SK-N-SH (cell line): ENCODE results near the gene CDC25B. TPM values are rescaled to one million over a fixed set of nuclear protein-coding genes. Genes with fewer than 3 reads are reported as not detected.
A peak's percentile ranks its signal among the peaks of the same experiment; 100 is the strongest.

ENCODE experiments used
- CTCF ChIA-PET: fragments of 300-600, 350-600 bp; formaldehyde crosslinking; extraction: SDS; loops from one replicate; lab custom pipeline; 2021; lab: Yijun Ruan, JAX
- POLR2A ChIA-PET: fragments of 350-600 bp; sonication (Branson Sonifier 250); formaldehyde crosslinking; extraction: SDS; loops from one replicate; lab custom pipeline; 2020; ENCODE audit warnings: antibody characterized with exemption, inconsistent platforms; lab: Yijun Ruan, JAX
- DNase-seq: peaks from one replicate; pipeline ENCODE4 v3.0.0; 2012
- H2AFZ ChIP-seq: fragments of 200-600 bp; sonication (generic); 2 replicates; pipeline ENCODE4 v1.8.1; 2016; ENCODE audit warnings: antibody characterized with exemption, mild to moderate bottlenecking, low read depth
- H3F3A ChIP-seq: fragments of 200-600 bp; sonication (generic); replicated peaks from 2 replicates; pipeline ENCODE3; 2016; ENCODE audit warnings: antibody characterized with exemption, mild to moderate bottlenecking; ENCODE audit not compliant: insufficient read depth
- H3K27ac ChIP-seq, 2 experiments: fragments of 200-500 bp in 1 of 2; fragments of 200-600 bp in 1 of 2; sonication (Bioruptor generic) in 1 of 2; sonication (generic), shearing (Covaris generic) in 1 of 2; 2 replicates each; pipeline versions ENCODE4 v1.5.1 to v1.6.1; 2014 to 2016; ENCODE audit warnings: low read depth in 2 of 2, inconsistent platforms in 1 of 2, low read length in 1 of 2, mild to moderate bottlenecking in 1 of 2, mixed read lengths in 1 of 2
- H3K27me3 ChIP-seq: fragments of 200-600 bp; sonication (generic), shearing (Covaris generic); 2 replicates; pipeline ENCODE4 v1.6.1; 2016; ENCODE audit warnings: mixed run types; ENCODE audit not compliant: insufficient read depth
- H3K36me3 ChIP-seq, 2 experiments: fragments of 200-500 bp in 1 of 2; fragments of 200-600 bp in 1 of 2; sonication (Bioruptor generic) in 1 of 2; sonication (generic) in 1 of 2; replicated peaks in 1 of 2; 2 replicates each; pipeline versions ENCODE3 to v1.5.1; 2014 to 2016; ENCODE audit warnings: low read length in 1 of 2, mild to moderate bottlenecking in 1 of 2; ENCODE audit not compliant: insufficient read depth in 2 of 2, control insufficient read depth in 1 of 2
- H3K4me1 ChIP-seq, 2 experiments: fragments of 200-500 bp in 1 of 2; fragments of 200-600 bp in 1 of 2; sonication (Bioruptor generic) in 1 of 2; sonication (generic), shearing (Covaris generic) in 1 of 2; 2 replicates each; pipeline versions ENCODE4 v1.5.1 to v1.6.1; 2014 to 2016; ENCODE audit warnings: low read depth in 1 of 2, low read length in 1 of 2, mixed run types in 1 of 2; ENCODE audit not compliant: insufficient read depth in 2 of 2, control insufficient read depth in 1 of 2
- H3K4me2 ChIP-seq: fragments of 200-600 bp; sonication (generic), shearing (Covaris generic); 2 replicates; pipeline ENCODE4 v1.6.1; 2017; ENCODE audit warnings: mixed run types
- H3K4me3 ChIP-seq, 2 experiments: fragments of 200-500 bp in 1 of 2; fragments of 200-600 bp in 1 of 2; sonication (Bioruptor generic) in 1 of 2; sonication (generic), shearing (Covaris generic) in 1 of 2; 2 replicates each; pipeline versions ENCODE4 v1.5.1 to v1.8.1; 2014 to 2016; ENCODE audit warnings: low read depth in 2 of 2, inconsistent platforms in 1 of 2, low read length in 1 of 2, mild to moderate bottlenecking in 1 of 2, mixed read lengths in 1 of 2, moderate library complexity in 1 of 2
- H3K79me2 ChIP-seq: fragments of 200-600 bp; sonication (generic); 2 replicates; pipeline ENCODE4 v1.8.1; 2017; ENCODE audit warnings: mild to moderate bottlenecking; ENCODE audit not compliant: insufficient read depth
- H3K9ac ChIP-seq: fragments of 200-600 bp; sonication (generic); 2 replicates; pipeline ENCODE4 v1.6.1; 2017; ENCODE audit warnings: mixed run types
- H3K9me2 ChIP-seq: fragments of 200-600 bp; sonication (generic); 2 replicates; pipeline ENCODE4 v1.6.1; 2017; ENCODE audit warnings: mixed run types
- H3K9me3 ChIP-seq: fragments of 200-600 bp; sonication (generic); 2 replicates; pipeline ENCODE4 v1.6.1; 2017; ENCODE audit warnings: mixed run types, mild to moderate bottlenecking, moderate library complexity
- H4K20me1 ChIP-seq: fragments of 200-600 bp; sonication (generic); 2 replicates; pipeline ENCODE4 v1.6.1; 2017; ENCODE audit warnings: mild to moderate bottlenecking, mixed run types; ENCODE audit not compliant: insufficient read depth
- FOXJ3 ChIP-seq: sonication (generic); formaldehyde crosslinking; IDR thresholded peaks from 2 replicates; pipeline ENCODE4 v1.5.1; 2020; ENCODE audit warnings: mild to moderate bottlenecking, missing genetic modification reagents
- FOXM1 ChIP-seq: IDR thresholded peaks from 2 replicates; pipeline ENCODE4 v1.4.0; 2012; ENCODE audit warnings: low read depth, mild to moderate bottlenecking
- GABPA ChIP-seq: IDR thresholded peaks from 2 replicates; pipeline ENCODE4 v1.4.0; 2012; ENCODE audit warnings: low read depth, mild to moderate bottlenecking
- JUND ChIP-seq: IDR thresholded peaks from 2 replicates; pipeline ENCODE4 v1.4.0; 2012
- MEF2A ChIP-seq: IDR thresholded peaks from 2 replicates; pipeline ENCODE4 v1.4.0; 2012; ENCODE audit warnings: low read depth, borderline replicate concordance
- MXI1 ChIP-seq: IDR thresholded peaks from 2 replicates; pipeline ENCODE4 v1.6.1; 2012; ENCODE audit warnings: mild to moderate bottlenecking, low read depth, low read length, improper control_type of control experiment
- NFIC ChIP-seq: IDR thresholded peaks from 2 replicates; pipeline ENCODE4 v1.4.0; 2012; ENCODE audit warnings: borderline replicate concordance
- POLR2AphosphoS5 ChIP-seq: IDR thresholded peaks from 2 replicates; pipeline ENCODE4 v1.6.1; 2012; ENCODE audit warnings: low read depth, low read length
- RAD21 ChIP-seq: IDR thresholded peaks from 2 replicates; pipeline ENCODE4 v1.6.1; 2012; ENCODE audit warnings: mild to moderate bottlenecking, low read length
- RCOR1 ChIP-seq: fragments of 150-350 bp; IDR thresholded peaks from 2 replicates; pipeline ENCODE4 v1.6.1; 2017; ENCODE audit warnings: antibody characterized with exemption, low read length
- SIN3A ChIP-seq: IDR thresholded peaks from 2 replicates; pipeline ENCODE4 v1.6.1; 2012; ENCODE audit warnings: low read depth, mild to moderate bottlenecking, low read length, moderate library complexity, borderline replicate concordance
- SMC3 ChIP-seq: IDR thresholded peaks from 2 replicates; pipeline ENCODE4 v1.6.1; 2012; ENCODE audit warnings: low read depth, low read length, improper control_type of control experiment
- TAF1 ChIP-seq: IDR thresholded peaks from 2 replicates; pipeline ENCODE4 v1.6.1; 2012; ENCODE audit warnings: low read depth, mild to moderate bottlenecking, low read length, moderate library complexity, borderline replicate concordance
- TCF12 ChIP-seq: IDR thresholded peaks from 2 replicates; pipeline ENCODE4 v1.4.0; 2012
- TEAD4 ChIP-seq: IDR thresholded peaks from 2 replicates; pipeline ENCODE4 v1.4.0; 2012; ENCODE audit warnings: mild to moderate bottlenecking, borderline replicate concordance; ENCODE audit not compliant: insufficient read depth
- WGBS: methylation state at CpG from one replicate; pipeline ENCODE4 v1.1.6; 2017; ENCODE audit warnings: low lambda C conversion rate; 5-methylcytosine and 5-hydroxymethylcytosine counted together
- polyA plus RNA-seq, 3 experiments: library from polyadenylated mRNA; depleted of rRNA; stranded (reverse); fragments of >200 nt; gene quantifications; 2 replicates each; pipeline ENCODE4 v1.2.3, GENCODE V29; 2012
- TF ChIP-seq, protein P1 (sequence below): IDR thresholded peaks from 2 replicates; pipeline ENCODE4 v1.4.0; 2012; ENCODE audit warnings: low read depth, borderline replicate concordance
- TF ChIP-seq, protein P2 (sequence below): IDR thresholded peaks from 2 replicates; pipeline ENCODE4 v1.4.0; 2012; ENCODE audit warnings: low read depth, borderline replicate concordance
- TF ChIP-seq, protein P3 (sequence below): fragments of 150-350 bp; IDR thresholded peaks from 2 replicates; pipeline ENCODE4 v1.6.1; 2017; ENCODE audit warnings: antibody characterized with exemption, low read length, low read depth, borderline replicate concordance
- TF ChIP-seq, protein P4 (sequence below): IDR thresholded peaks from 2 replicates; pipeline ENCODE4 v1.6.1; 2012; ENCODE audit warnings: mild to moderate bottlenecking, low read depth, low read length, moderate library complexity
- TF ChIP-seq, protein P5 (sequence below): fragments of 200-600 bp; sonication (generic); IDR thresholded peaks from 2 replicates; pipeline ENCODE4 v1.6.1; 2017; ENCODE audit warnings: antibody characterized with exemption, mild to moderate bottlenecking, moderate library complexity
- TF ChIP-seq, protein P6 (sequence below): IDR thresholded peaks from 2 replicates; pipeline ENCODE4; 2012

CDC25B gene
- polyA plus RNA-seq, 1 of the 3 experiments (the other 2 are of a cell fraction) = 56.5 TPM

DNA sequence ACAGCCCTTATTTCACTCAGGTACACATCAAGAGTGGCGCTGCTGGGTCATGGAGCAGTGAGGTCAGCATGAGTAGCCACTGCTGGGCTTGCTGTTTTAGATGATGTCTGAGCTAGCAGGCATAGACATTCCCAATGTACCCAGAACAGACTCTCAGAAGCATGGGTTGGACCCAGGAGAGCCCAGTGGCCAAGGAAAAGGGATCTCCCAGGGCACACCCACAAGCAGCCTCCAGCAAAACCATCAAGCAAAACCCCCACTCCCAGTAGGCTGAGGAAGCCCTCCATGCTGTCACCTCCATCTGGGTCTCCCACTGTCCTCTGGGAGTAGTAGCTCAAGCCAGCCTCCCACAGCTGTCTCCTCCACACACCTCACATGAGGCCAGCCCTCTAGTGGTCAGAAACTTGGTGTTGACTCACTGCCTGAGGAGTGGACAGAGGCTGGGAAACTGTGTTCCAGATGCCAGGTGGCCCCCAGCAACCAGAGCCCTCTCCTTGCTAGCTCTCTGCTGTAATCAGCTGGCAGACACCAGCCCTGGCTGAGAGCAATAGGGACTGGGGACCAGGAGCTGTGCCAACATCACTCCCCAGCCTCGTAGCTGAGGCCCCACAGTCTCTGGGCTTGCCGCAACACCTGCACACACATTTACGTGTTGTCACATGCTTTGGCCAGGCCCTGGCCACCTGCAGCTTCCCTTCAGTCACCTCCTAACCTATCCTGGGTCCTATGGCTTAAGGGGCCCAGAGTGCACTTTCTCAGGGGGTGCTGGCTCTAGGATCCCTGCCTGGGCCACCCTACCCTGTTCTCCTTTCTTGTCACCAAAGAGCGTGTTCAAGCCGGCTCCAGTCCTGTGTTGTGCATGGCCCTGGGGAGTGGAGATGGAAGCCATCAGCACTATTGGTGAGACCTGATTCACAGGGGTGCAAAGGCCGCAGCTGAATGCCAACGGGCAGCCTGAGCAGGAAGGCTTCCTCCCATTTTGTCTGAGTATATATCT lies 22.3 kb downstream of the CDC25B start:
- H3K9me3 ChIP-seq = no peaks in the 10 kb centered on the region
- WGBS = 87% methylated on average over 8 of the region's 8 CpGs
- no peak overlapping the region; a peak in 1 of 4 replicates for H3K4me3 ChIP-seq
- H3F3A ChIP-seq = no peaks in the 10 kb centered on the region
- no peaks in the 10 kb centered on the region for H4K20me1 ChIP-seq
- no peak overlapping the region for H2AFZ ChIP-seq
- peaks cover 17% of the 10 kb centered on the region for H3K79me2 ChIP-seq
- peak; percentile 82 for DNase-seq
- no peak overlapping the region for H3K4me2 ChIP-seq
- H3K4me1 ChIP-seq = peaks cover 11 to 23% of the 10 kb centered on the region in 2 experiments; a peak in 2 of 4 replicates
- no peaks in the 10 kb centered on the region for H3K9me2 ChIP-seq
- ChIA-PET CTCF (interaction anchor here (0.7 to 8.8 kb wide), 20 partner anchors 9 to 534 kb away, joined by 3 to 161 read pairs (median 4); partner anchors contain the start of genes ADISSP, CDC25B, CENPB and MAVS), POLR2A (interaction anchor here (0.7 to 1.8 kb wide), 5 partner anchors 15 to 1775 kb away, joined by 5 to 14 read pairs (median 6); partner anchors contain the start of genes ADISSP, CDC25B and CENPB)
- H3K27ac ChIP-seq = peak overlapping the region; percentile 24 to 97; a peak in 2 of 4 replicates
- H3K36me3 ChIP-seq = peaks cover 12% of the 10 kb centered on the region in 2 experiments
- H3K27me3 ChIP-seq = no peaks in the 10 kb centered on the region
- H3K9ac ChIP-seq = no peak overlapping the region
- no peak for TF ChIP-seq FOXM1
- no peak for TF ChIP-seq GABPA
- no peak for TF ChIP-seq TEAD4
- TF ChIP-seq TCF12 = peak; percentile 47; the same call in 1 of the 2 replicates
- TF ChIP-seq, protein P1, sequence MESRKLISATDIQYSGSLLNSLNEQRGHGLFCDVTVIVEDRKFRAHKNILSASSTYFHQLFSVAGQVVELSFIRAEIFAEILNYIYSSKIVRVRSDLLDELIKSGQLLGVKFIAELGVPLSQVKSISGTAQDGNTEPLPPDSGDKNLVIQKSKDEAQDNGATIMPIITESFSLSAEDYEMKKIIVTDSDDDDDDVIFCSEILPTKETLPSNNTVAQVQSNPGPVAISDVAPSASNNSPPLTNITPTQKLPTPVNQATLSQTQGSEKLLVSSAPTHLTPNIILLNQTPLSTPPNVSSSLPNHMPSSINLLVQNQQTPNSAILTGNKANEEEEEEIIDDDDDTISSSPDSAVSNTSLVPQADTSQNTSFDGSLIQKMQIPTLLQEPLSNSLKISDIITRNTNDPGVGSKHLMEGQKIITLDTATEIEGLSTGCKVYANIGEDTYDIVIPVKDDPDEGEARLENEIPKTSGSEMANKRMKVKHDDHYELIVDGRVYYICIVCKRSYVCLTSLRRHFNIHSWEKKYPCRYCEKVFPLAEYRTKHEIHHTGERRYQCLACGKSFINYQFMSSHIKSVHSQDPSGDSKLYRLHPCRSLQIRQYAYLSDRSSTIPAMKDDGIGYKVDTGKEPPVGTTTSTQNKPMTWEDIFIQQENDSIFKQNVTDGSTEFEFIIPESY = no peak
- TF ChIP-seq, protein P2, sequence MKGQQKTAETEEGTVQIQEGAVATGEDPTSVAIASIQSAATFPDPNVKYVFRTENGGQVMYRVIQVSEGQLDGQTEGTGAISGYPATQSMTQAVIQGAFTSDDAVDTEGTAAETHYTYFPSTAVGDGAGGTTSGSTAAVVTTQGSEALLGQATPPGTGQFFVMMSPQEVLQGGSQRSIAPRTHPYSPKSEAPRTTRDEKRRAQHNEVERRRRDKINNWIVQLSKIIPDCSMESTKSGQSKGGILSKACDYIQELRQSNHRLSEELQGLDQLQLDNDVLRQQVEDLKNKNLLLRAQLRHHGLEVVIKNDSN = no peak
- TF ChIP-seq, protein P3, sequence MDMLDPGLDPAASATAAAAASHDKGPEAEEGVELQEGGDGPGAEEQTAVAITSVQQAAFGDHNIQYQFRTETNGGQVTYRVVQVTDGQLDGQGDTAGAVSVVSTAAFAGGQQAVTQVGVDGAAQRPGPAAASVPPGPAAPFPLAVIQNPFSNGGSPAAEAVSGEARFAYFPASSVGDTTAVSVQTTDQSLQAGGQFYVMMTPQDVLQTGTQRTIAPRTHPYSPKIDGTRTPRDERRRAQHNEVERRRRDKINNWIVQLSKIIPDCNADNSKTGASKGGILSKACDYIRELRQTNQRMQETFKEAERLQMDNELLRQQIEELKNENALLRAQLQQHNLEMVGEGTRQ = no peak
- peak; percentile 77 for TF ChIP-seq RCOR1
- TF ChIP-seq POLR2AphosphoS5 = no peak
- peak; percentile 71 for TF ChIP-seq RAD21
- TF ChIP-seq, protein P4, sequence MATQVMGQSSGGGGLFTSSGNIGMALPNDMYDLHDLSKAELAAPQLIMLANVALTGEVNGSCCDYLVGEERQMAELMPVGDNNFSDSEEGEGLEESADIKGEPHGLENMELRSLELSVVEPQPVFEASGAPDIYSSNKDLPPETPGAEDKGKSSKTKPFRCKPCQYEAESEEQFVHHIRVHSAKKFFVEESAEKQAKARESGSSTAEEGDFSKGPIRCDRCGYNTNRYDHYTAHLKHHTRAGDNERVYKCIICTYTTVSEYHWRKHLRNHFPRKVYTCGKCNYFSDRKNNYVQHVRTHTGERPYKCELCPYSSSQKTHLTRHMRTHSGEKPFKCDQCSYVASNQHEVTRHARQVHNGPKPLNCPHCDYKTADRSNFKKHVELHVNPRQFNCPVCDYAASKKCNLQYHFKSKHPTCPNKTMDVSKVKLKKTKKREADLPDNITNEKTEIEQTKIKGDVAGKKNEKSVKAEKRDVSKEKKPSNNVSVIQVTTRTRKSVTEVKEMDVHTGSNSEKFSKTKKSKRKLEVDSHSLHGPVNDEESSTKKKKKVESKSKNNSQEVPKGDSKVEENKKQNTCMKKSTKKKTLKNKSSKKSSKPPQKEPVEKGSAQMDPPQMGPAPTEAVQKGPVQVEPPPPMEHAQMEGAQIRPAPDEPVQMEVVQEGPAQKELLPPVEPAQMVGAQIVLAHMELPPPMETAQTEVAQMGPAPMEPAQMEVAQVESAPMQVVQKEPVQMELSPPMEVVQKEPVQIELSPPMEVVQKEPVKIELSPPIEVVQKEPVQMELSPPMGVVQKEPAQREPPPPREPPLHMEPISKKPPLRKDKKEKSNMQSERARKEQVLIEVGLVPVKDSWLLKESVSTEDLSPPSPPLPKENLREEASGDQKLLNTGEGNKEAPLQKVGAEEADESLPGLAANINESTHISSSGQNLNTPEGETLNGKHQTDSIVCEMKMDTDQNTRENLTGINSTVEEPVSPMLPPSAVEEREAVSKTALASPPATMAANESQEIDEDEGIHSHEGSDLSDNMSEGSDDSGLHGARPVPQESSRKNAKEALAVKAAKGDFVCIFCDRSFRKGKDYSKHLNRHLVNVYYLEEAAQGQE = peak; percentile 61; the same call in 1 of the 2 replicates
- TF ChIP-seq NFIC = no peak
- peak; percentile 56; the same call in 1 of the 2 replicates for TF ChIP-seq MXI1
- TF ChIP-seq SIN3A = no peak
- TF ChIP-seq JUND = no peak
- TF ChIP-seq, protein P5, sequence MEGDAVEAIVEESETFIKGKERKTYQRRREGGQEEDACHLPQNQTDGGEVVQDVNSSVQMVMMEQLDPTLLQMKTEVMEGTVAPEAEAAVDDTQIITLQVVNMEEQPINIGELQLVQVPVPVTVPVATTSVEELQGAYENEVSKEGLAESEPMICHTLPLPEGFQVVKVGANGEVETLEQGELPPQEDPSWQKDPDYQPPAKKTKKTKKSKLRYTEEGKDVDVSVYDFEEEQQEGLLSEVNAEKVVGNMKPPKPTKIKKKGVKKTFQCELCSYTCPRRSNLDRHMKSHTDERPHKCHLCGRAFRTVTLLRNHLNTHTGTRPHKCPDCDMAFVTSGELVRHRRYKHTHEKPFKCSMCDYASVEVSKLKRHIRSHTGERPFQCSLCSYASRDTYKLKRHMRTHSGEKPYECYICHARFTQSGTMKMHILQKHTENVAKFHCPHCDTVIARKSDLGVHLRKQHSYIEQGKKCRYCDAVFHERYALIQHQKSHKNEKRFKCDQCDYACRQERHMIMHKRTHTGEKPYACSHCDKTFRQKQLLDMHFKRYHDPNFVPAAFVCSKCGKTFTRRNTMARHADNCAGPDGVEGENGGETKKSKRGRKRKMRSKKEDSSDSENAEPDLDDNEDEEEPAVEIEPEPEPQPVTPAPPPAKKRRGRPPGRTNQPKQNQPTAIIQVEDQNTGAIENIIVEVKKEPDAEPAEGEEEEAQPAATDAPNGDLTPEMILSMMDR = peak; percentile 70
- TF ChIP-seq, protein P6, sequence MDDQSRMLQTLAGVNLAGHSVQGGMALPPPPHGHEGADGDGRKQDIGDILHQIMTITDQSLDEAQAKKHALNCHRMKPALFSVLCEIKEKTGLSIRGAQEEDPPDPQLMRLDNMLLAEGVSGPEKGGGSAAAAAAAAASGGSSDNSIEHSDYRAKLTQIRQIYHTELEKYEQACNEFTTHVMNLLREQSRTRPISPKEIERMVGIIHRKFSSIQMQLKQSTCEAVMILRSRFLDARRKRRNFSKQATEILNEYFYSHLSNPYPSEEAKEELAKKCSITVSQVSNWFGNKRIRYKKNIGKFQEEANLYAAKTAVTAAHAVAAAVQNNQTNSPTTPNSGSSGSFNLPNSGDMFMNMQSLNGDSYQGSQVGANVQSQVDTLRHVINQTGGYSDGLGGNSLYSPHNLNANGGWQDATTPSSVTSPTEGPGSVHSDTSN = no peak
- no peak for TF ChIP-seq TAF1
- TF ChIP-seq MEF2A = no peak
- peak; percentile 77 for TF ChIP-seq SMC3
- TF ChIP-seq FOXJ3 (CRISPR knock-in tag) = peak; percentile 69
